Activated CD8-positive, alpha-beta memory T cell treated with anti-CD3 and anti-CD28 coated beads for 1 hour (primary cell): ENCODE results near the gene PMEPA1.

Experiments
- DNase-seq, 2 donors: peaks; one replicate each; pipeline ENCODE4 v3.0.0-alpha.2; 2020; ENCODE audit warnings: low read depth in 1 of 2; ENCODE audit errors: extremely low read depth in 1 of 2

The PMEPA1 gene

GRCh38 chr20:57680131-57680716, 29.6 kb downstream of the PMEPA1 start:
- DNase-seq, result no peak

- DNase-seq, result no peak
Measured at GRCh38 chr20:57679113-57679512, 30.7 kb downstream of the PMEPA1 start.

- DNase-seq, result no peak
Measured at GRCh38 chr20:57678340-57678739, 31.5 kb downstream of the PMEPA1 start.

GRCh38 chr20:57677584-57677982, 32.2 kb downstream of the PMEPA1 start:
- no peak for DNase-seq

GRCh38 chr20:57676589-57677583, 32.9 kb downstream of the PMEPA1 start:
- DNase-seq, result no peak

GRCh38 chr20:57675773-57676172, 34.0 kb downstream of the PMEPA1 start:
- no peak for DNase-seq

- DNase-seq, result no peak
Measured at GRCh38 chr20:57672953-57673575, 36.8 kb downstream of the PMEPA1 start.

GRCh38 chr20:57672164-57672563, 37.7 kb downstream of the PMEPA1 start:
- DNase-seq, result no peak

GRCh38 chr20:57671662-57672061, 38.2 kb downstream of the PMEPA1 start:
- DNase-seq, result no peak

- DNase-seq, result no peak
Measured at GRCh38 chr20:57671072-57671391, 38.8 kb downstream of the PMEPA1 start.

GRCh38 chr20:57670288-57671071, 39.3 kb downstream of the PMEPA1 start:
- DNase-seq, result no peak

GRCh38 chr20:57669632-57670031, 40.2 kb downstream of the PMEPA1 start:
- DNase-seq, result no peak

- DNase-seq, result no peak
Measured at GRCh38 chr20:57667924-57668782, 41.7 kb downstream of the PMEPA1 start.

- DNase-seq, result no peak
Measured at GRCh38 chr20:57667388-57667787, 42.4 kb downstream of the PMEPA1 start.

GRCh38 chr20:57666834-57667157, 43.0 kb downstream of the PMEPA1 start:
- no peak for DNase-seq

- DNase-seq, result no peak
Measured at GRCh38 chr20:57666106-57666833, 43.5 kb downstream of the PMEPA1 start.

GRCh38 chr20:57665589-57665971, 44.2 kb downstream of the PMEPA1 start:
- DNase-seq, result no peak

GRCh38 chr20:57664924-57665588, 44.8 kb downstream of the PMEPA1 start:
- no peak for DNase-seq

GRCh38 chr20:57664476-57664875, 45.3 kb downstream of the PMEPA1 start:
- DNase-seq, result no peak
